H1 (cell line): ENCODE measurements around the gene DPEP1. TPM values are rescaled to one million over a fixed set of nuclear protein-coding genes. Genes with fewer than 3 reads are reported as not detected.

ENCODE experiments used
- CTCF ChIA-PET: fragments of 300-600 bp; sonication (Branson Sonifier 250); formaldehyde crosslinking; loops from one replicate; lab custom pipeline; 2021; ENCODE audit not compliant: partially characterized antibody; lab: Charles Lee
- POLR2A ChIA-PET: fragments of 300-600 bp; sonication (Branson Sonifier 250); formaldehyde crosslinking; loops from one replicate; lab custom pipeline; 2021; ENCODE audit warnings: inconsistent platforms; ENCODE audit not compliant: partially characterized antibody; lab: Charles Lee
- DNase-seq, 2 experiments: peaks; one replicate each; pipeline versions ENCODE4 v3.0.0 to v3.0.0-alpha.2; 2010 to 2022; ENCODE audit warnings: low spot score in 2 of 2, low read depth in 1 of 2, mixed read lengths in 1 of 2
- FAIRE-seq: peaks from 2 replicates; lab custom pipeline; 2011; peaks lifted over from hg19 to GRCh38; lab: Jason Lieb, UNC
- H2AFZ ChIP-seq: 2 replicates; pipeline ENCODE4 v1.8.1; 2012; ENCODE audit warnings: low read length, inconsistent platforms
- H2AK5ac ChIP-seq: 2 replicates; pipeline ENCODE4 v1.6.1; 2013; ENCODE audit warnings: low read depth, low read length
- H2BK120ac ChIP-seq: replicated peaks from 2 replicates; pipeline ENCODE3; 2013; ENCODE audit warnings: low read depth, low read length, inconsistent platforms
- H2BK12ac ChIP-seq: 2 replicates; pipeline ENCODE4 v1.6.1; 2013; ENCODE audit warnings: low read depth, low read length
- H2BK15ac ChIP-seq: 2 replicates; pipeline ENCODE4 v1.6.1; 2013; ENCODE audit warnings: low read length
- H2BK20ac ChIP-seq: 2 replicates; pipeline ENCODE4 v1.6.1; 2013; ENCODE audit warnings: low read length
- H2BK5ac ChIP-seq: 2 replicates; pipeline ENCODE4 v1.6.1; 2013; ENCODE audit warnings: low read depth, low read length
- H3K14ac ChIP-seq: 2 replicates; pipeline ENCODE4 v1.6.1; 2013; ENCODE audit warnings: inconsistent platforms; ENCODE audit not compliant: insufficient read length
- H3K18ac ChIP-seq: 2 replicates; pipeline ENCODE4 v1.6.1; 2013; ENCODE audit warnings: low read length; ENCODE audit errors: extremely low read depth
- H3K23ac ChIP-seq: 2 replicates; pipeline ENCODE4 v1.6.1; 2013; ENCODE audit warnings: inconsistent platforms; ENCODE audit not compliant: insufficient read length
- H3K23me2 ChIP-seq: 2 replicates; pipeline ENCODE4 v1.6.1; 2013; ENCODE audit warnings: low read depth, low read length
- H3K27ac ChIP-seq: 2 replicates; pipeline ENCODE4 v1.6.1; 2011; ENCODE audit warnings: low read depth, low read length, inconsistent platforms
- H3K27me3 ChIP-seq, 4 experiments: replicated peaks in 1 of 4; 1 replicate in 1 of 4; 2 replicates in 3 of 4; pipeline versions ENCODE4 v1.6.1 to v1.8.1; 2011 to 2013; ENCODE audit warnings: low read length in 3 of 4, mild to moderate bottlenecking in 3 of 4, inconsistent platforms in 2 of 4, mixed read lengths in 2 of 4, moderate library complexity in 1 of 4; ENCODE audit not compliant: control insufficient read depth in 3 of 4, insufficient read depth in 3 of 4; ENCODE audit errors: extremely low read depth in 1 of 4
- H3K36me3 ChIP-seq, 4 experiments: 2 replicates each; pipeline versions ENCODE4 v1.6.1 to v1.8.1; 2011 to 2013; ENCODE audit warnings: mild to moderate bottlenecking in 4 of 4, low read length in 3 of 4, moderate library complexity in 2 of 4, control low read depth in 1 of 4, inconsistent platforms in 1 of 4; ENCODE audit not compliant: insufficient read depth in 4 of 4, control insufficient read depth in 2 of 4
- H3K4ac ChIP-seq: replicated peaks from 2 replicates; pipeline ENCODE3; 2013; ENCODE audit warnings: low read length, low read depth, mixed read lengths, inconsistent platforms; ENCODE audit not compliant: insufficient read length
- H3K4me1 ChIP-seq, 4 experiments: replicated peaks in 1 of 4; 1 replicate in 1 of 4; 2 replicates in 3 of 4; pipeline versions ENCODE4 v1.6.1 to v1.8.1; 2011 to 2013; ENCODE audit warnings: low read length in 3 of 4, inconsistent platforms in 2 of 4, mixed read lengths in 1 of 4; ENCODE audit not compliant: insufficient read depth in 4 of 4, control insufficient read depth in 3 of 4
- H3K4me2 ChIP-seq, 2 experiments: 2 replicates each; pipeline versions ENCODE4 v1.6.1 to v1.8.1; 2011 to 2013; ENCODE audit warnings: low read depth in 2 of 2, low read length in 2 of 2, control low read depth in 1 of 2, inconsistent platforms in 1 of 2, mild to moderate bottlenecking in 1 of 2; ENCODE audit not compliant: insufficient read depth in 1 of 2
- H3K4me3 ChIP-seq, 4 experiments: fragments of 200-600, 300-600 bp in 1 of 4; sonication (generic), shearing (Covaris generic), sonication (Bioruptor Twin) in 1 of 4; 2 replicates each; pipeline versions ENCODE4 v1.5.1 to v1.8.1; 2011 to 2016; ENCODE audit warnings: low read length in 4 of 4, low read depth in 3 of 4, control low read depth in 2 of 4, inconsistent platforms in 2 of 4, mild to moderate bottlenecking in 2 of 4, mixed read lengths in 1 of 4, moderate library complexity in 1 of 4; ENCODE audit not compliant: insufficient read depth in 2 of 4; ENCODE audit errors: extremely low read depth in 1 of 4
- H3K56ac ChIP-seq: replicated peaks from 2 replicates; pipeline ENCODE3; 2013; ENCODE audit warnings: low read depth, mild to moderate bottlenecking, mixed read lengths, low read length, inconsistent platforms; ENCODE audit not compliant: insufficient read length
- H3K79me1 ChIP-seq: 2 replicates; pipeline ENCODE4 v1.6.1; 2013; ENCODE audit warnings: low read depth, low read length, control low read depth
- H3K79me2 ChIP-seq, 2 experiments: 2 replicates each; pipeline versions ENCODE4 v1.6.1 to v1.8.1; 2012 to 2013; ENCODE audit warnings: low read length in 2 of 2, mild to moderate bottlenecking in 2 of 2, inconsistent platforms in 1 of 2; ENCODE audit not compliant: insufficient read depth in 2 of 2, control insufficient read depth in 1 of 2
- H3K9ac ChIP-seq, 4 experiments: replicated peaks in 1 of 4; 1 replicate in 1 of 4; 2 replicates in 3 of 4; pipeline versions ENCODE4 v1.6.1 to v1.8.1; 2011 to 2013; ENCODE audit warnings: low read depth in 3 of 4, low read length in 3 of 4, control low read depth in 2 of 4, mild to moderate bottlenecking in 2 of 4, moderate library complexity in 2 of 4, inconsistent platforms in 1 of 4; ENCODE audit errors: extremely low read depth in 1 of 4
- H3K9me3 ChIP-seq, 2 experiments: 2 replicates each; pipeline versions ENCODE4 v1.6.1 to v1.8.1; 2012 to 2013; ENCODE audit warnings: mild to moderate bottlenecking in 2 of 2, moderate library complexity in 2 of 2, control low read depth in 1 of 2, inconsistent platforms in 1 of 2, low read depth in 1 of 2, low read length in 1 of 2, mixed read lengths in 1 of 2; ENCODE audit not compliant: insufficient read depth in 2 of 2
- H4K20me1 ChIP-seq, 2 experiments: replicated peaks in 1 of 2; 2 replicates each; pipeline versions ENCODE3 to v1.8.1; 2011 to 2013; ENCODE audit warnings: inconsistent platforms in 2 of 2, low read length in 2 of 2, mild to moderate bottlenecking in 1 of 2; ENCODE audit not compliant: insufficient read depth in 2 of 2, control insufficient read depth in 1 of 2
- H4K5ac ChIP-seq: 2 replicates; pipeline ENCODE4 v1.6.1; 2013; ENCODE audit warnings: low read length, low read depth, mixed read lengths, inconsistent platforms; ENCODE audit not compliant: insufficient read length
- H4K8ac ChIP-seq: 2 replicates; pipeline ENCODE4 v1.8.0; 2013; ENCODE audit warnings: mild to moderate bottlenecking, moderate library complexity, low read length, inconsistent platforms; ENCODE audit not compliant: insufficient read depth; ENCODE audit errors: extremely low read depth
- H4K91ac ChIP-seq: replicated peaks from 2 replicates; pipeline ENCODE3; 2013; ENCODE audit warnings: low read length, mixed read lengths, inconsistent platforms; ENCODE audit not compliant: insufficient read length
- ATF2 ChIP-seq: IDR thresholded peaks from 2 replicates; pipeline ENCODE4 v1.6.1; 2012; ENCODE audit warnings: low read length, inconsistent platforms
- BCL11A ChIP-seq, 2 experiments: IDR thresholded peaks; one replicate each; pipeline ENCODE4 v1.6.1; 2011; ENCODE audit warnings: low read depth in 2 of 2, low read length in 2 of 2, mild to moderate bottlenecking in 2 of 2
- CREB1 ChIP-seq: IDR thresholded peaks from 2 replicates; pipeline ENCODE4 v1.6.1; 2012; ENCODE audit warnings: inconsistent platforms
- E2F6 ChIP-seq: IDR thresholded peaks from 2 replicates; pipeline ENCODE4 v1.6.1; 2012; ENCODE audit warnings: inconsistent platforms
- POLR2A ChIP-seq, 2 experiments: IDR thresholded peaks; 1 replicate in 1 of 2; 2 replicates in 1 of 2; pipeline ENCODE4 v1.6.1; 2011; ENCODE audit warnings: low read depth in 2 of 2, low read length in 2 of 2, mild to moderate bottlenecking in 2 of 2; ENCODE audit errors: control extremely low read depth in 1 of 2
- POLR2AphosphoS5 ChIP-seq: IDR thresholded peaks from 2 replicates; pipeline ENCODE4 v1.6.1; 2011; ENCODE audit warnings: low read depth, low read length
- SIRT6 ChIP-seq: IDR thresholded peaks from one replicate; pipeline ENCODE4 v1.7.1; 2012; ENCODE audit warnings: low read length, inconsistent platforms
- SIX5 ChIP-seq: IDR thresholded peaks from 2 replicates; pipeline ENCODE4 v1.6.1; 2011; ENCODE audit warnings: mild to moderate bottlenecking, low read depth, low read length
- TAF7 ChIP-seq: optimal IDR thresholded peaks from 2 replicates; pipeline ENCODE3; 2011; ENCODE audit warnings: low read depth, mild to moderate bottlenecking, inconsistent platforms, low read length, moderate library complexity, borderline replicate concordance
- WGBS, 2 experiments: shearing (Covaris generic) in 1 of 2; methylation state at CpG; one replicate each; pipeline versions ENCODE4 v1.1.6 to v1.1.7; 2013 to 2015; ENCODE audit warnings: low lambda C conversion rate in 2 of 2, mixed read lengths in 2 of 2, inconsistent platforms in 1 of 2, low coverage in 1 of 2, missing lambda C conversion rate in 1 of 2; ENCODE audit not compliant: insufficient replicate concordance in 2 of 2, insufficient coverage in 1 of 2, insufficient read length in 1 of 2; ENCODE audit errors: extremely low coverage in 1 of 2, missing lambda C conversion rate in 1 of 2; 5-methylcytosine and 5-hydroxymethylcytosine counted together
- polyA plus RNA-seq, 7 experiments: library from polyadenylated mRNA; depleted of rRNA in 3 of 7; stranded (reverse) in 5 of 7; unstranded in 2 of 7; fragments of >200 nt in 5 of 7; fragments of 200-250 nt in 2 of 7; gene quantifications; 1 replicate in 5 of 7; 2 replicates in 1 of 7; 4 replicates in 1 of 7; pipeline versions ENCODE4 v1.2.1 to v1.2.3, GENCODE V29; 2011 to 2013; ENCODE audit warnings: missing spikeins in 2 of 7, mixed read lengths in 2 of 7
- total RNA-seq: library from RNA; stranded (reverse); fragmentation: NEBNext Ultra II Directional; extraction: Animal tissue kit (Norgen Biotek cat#: 25700); gene quantifications from 2 replicates; pipeline ENCODE4 v1.2.1, GENCODE V29; 2021

The DPEP1 gene
- total and polyA plus RNA-seq, 2 of the 8 experiments (the other 6 are each of a cell fraction or from before 2014, with no cell fraction given), result 2.8 to 3.1 TPM

GRCh38 chr16:89564476-89565255 lies 48.8 kb upstream of the DPEP1 start:
- TF ChIP-seq TAF7 (peak; percentile 23), E2F6 (0 out of 2 replicates have a peak, but pooled peaks have one; percentile 29), BCL11A (IDR thresholded peaks at IDR 0.05; ENCODE audit: low read depth in 2 of 2, low read length in 2 of 2) (no peak), CREB1 (0 out of 2 replicates have a peak, but pooled peaks have one; percentile 35), SIX5 (no peak), ATF2 (no peak; the same call in 1 of the 2 replicates), POLR2AphosphoS5 (peak; percentile 94), SIRT6 (peak; percentile 62), POLR2A (IDR thresholded peaks at IDR 0.05; ENCODE audit: control extremely low read depth in 1 of 2, low read depth in 2 of 2, low read length in 2 of 2) (peak; percentile 72 to 82)
- TF ChIP-seq, all 59 proteins: peak for 6
- no peak overlapping the region for H3K23ac ChIP-seq
- H2BK20ac ChIP-seq, result no peak overlapping the region
- no peak overlapping the region for H3K56ac ChIP-seq
- no peak overlapping the region for H3K18ac ChIP-seq
- no peak overlapping the region for H4K5ac ChIP-seq
- no peak overlapping the region for H2BK120ac ChIP-seq
- peak overlapping the region in 2 of 4 experiments; percentile 10 to 35; a peak in 2 of 7 replicates for H3K9ac ChIP-seq
- H3K4me1 ChIP-seq, result peaks cover 5 to 31% (median 9%) of the 10 kb centered on the region in 4 experiments
- peaks cover 11 to 32% of the 10 kb centered on the region in 2 experiments for H3K79me2 ChIP-seq
- peaks cover 21 to 37% (median 32%) of the 10 kb centered on the region in 4 experiments for H3K36me3 ChIP-seq
- H2AFZ ChIP-seq, result no peak overlapping the region
- peaks cover 3% of the 10 kb centered on the region for H3K79me1 ChIP-seq
- FAIRE-seq (no peak), DNase-seq (peak in 1 of 2 experiments; percentile 80)
- H4K20me1 ChIP-seq, result peaks cover 28 to 30% of the 10 kb centered on the region in 2 experiments
- H3K4me2 ChIP-seq, result peak overlapping the region; percentile 91
- H2BK12ac ChIP-seq, result no peak overlapping the region
- H3K27ac ChIP-seq, result peak overlapping the region; percentile 30; the same call in 1 of the 2 replicates
- no peak overlapping the region for H2BK15ac ChIP-seq
- no peak overlapping the region for H4K91ac ChIP-seq
- H3K4ac ChIP-seq, result no peak overlapping the region
- no peak overlapping the region for H2AK5ac ChIP-seq
- H3K23me2 ChIP-seq, result peaks cover 18% of the 10 kb centered on the region
- H3K27me3 ChIP-seq, result no peaks in the 10 kb centered on the region
- ChIA-PET POLR2A (interaction anchor here (0.6 to 5.5 kb wide), 45 partner anchors 8 to 317 kb away, joined by 3 to 63 read pairs (median 4); partner anchors contain the start of genes ANKRD11, CHMP1A, CPNE7 and SPATA2L), CTCF (interaction anchor here (0.7 to 2.8 kb wide), 7 partner anchors 10 to 302 kb away, joined by 3 to 7 read pairs (median 4); partner anchors contain the start of gene CPNE7)
- H4K8ac ChIP-seq, result peak overlapping the region; percentile 74; the same call in 1 of the 2 replicates
- H3K14ac ChIP-seq, result no peak overlapping the region
- H3K9me3 ChIP-seq, result no peaks in the 10 kb centered on the region
- H2BK5ac ChIP-seq, result peak overlapping the region; percentile 82; the same call in 1 of the 2 replicates
- WGBS, 2 experiments, result 39% methylated on average over 22 of the region's 22 CpGs; no CpG with 5 or more reads in 1 of the 2 experiments
- peak overlapping the region; percentile 0 to 69 (median 10); a peak in 6 of 8 replicates for H3K4me3 ChIP-seq
